Stimulated activated CD4-positive, alpha-beta T cell treated with anti-CD3 and anti-CD28 coated beads, TNF-alpha, amount 100 ng/mL, for 48 hours (primary cell): Measurements from ENCODE around the gene WDR90.

Source experiments
- DNase-seq, 3 donors: peaks; one replicate each; pipeline ENCODE4 v3.0.0-alpha.2; 2020; ENCODE audit warnings: low read depth in 3 of 3

Gene WDR90

DNA sequence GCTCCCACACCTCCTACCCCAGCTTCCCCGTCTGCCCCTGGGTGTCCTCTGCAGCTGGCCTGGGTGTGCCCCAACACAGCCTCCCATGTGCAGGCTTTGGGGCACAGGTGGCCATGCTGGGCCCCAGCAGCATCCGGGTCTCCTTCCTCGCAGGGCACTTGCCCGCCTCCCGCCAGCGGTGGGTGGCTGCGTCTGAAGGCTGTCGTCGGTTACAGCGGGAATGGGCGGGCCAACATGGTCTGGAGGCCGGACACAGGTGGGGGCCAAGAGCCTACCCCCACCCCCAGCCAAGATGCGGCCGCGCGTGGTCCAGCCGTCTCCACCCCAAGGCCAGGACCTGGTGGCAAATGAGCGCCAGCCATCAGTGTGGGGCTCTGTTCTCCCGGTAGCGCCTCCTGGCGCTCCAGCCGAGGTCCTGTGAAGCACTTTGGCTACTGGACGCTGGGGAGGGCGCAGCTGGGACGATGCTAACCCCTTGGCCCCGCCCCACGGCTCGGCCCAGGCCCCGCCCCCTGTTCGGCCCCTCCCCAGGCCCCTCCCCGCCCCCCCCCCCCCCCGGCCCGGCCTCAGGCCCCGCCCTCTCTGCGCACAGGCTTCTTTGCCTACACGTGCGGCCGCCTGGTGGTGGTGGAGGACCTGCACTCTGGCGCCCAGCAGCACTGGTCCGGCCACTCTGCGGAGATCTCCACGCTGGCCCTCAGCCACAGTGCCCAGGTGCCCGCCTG lies 11.5 kb downstream of the WDR90 start:
- DNase-seq, result peak in 1 of 3 donors; percentile 51

- DNase-seq, result no peak
These were observed 12.1 kb downstream of the WDR90 start for GRCh38 chr16:661184-661821.

DNA sequence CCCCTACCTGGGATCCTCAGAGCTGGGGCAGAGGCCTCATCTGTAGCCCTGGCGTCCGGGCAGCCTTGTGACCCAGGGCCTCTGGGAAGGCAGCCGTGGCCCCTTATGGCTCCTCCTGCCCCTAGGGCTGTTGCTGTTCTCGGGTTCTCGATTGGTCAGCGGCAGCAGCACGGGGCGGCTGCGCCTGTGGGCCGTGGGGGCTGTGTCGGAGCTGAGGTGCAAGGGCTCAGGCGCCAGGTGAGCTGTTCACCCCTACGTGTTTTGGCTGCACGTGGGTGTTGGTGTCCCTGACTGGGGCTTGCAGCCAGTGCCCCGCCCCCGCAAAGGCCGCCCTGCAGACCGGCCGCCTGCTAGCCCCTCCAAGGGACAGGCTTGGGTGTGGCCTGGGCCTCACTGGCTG lies 12.9 kb downstream of the WDR90 start:
- no peak for DNase-seq

- DNase-seq, result no peak
These were observed 13.4 kb downstream of the WDR90 start for GRCh38 chr16:662597-662996.

- no peak for DNase-seq
These were observed 17.4 kb downstream of the WDR90 start for GRCh38 chr16:666572-666971.

DNA sequence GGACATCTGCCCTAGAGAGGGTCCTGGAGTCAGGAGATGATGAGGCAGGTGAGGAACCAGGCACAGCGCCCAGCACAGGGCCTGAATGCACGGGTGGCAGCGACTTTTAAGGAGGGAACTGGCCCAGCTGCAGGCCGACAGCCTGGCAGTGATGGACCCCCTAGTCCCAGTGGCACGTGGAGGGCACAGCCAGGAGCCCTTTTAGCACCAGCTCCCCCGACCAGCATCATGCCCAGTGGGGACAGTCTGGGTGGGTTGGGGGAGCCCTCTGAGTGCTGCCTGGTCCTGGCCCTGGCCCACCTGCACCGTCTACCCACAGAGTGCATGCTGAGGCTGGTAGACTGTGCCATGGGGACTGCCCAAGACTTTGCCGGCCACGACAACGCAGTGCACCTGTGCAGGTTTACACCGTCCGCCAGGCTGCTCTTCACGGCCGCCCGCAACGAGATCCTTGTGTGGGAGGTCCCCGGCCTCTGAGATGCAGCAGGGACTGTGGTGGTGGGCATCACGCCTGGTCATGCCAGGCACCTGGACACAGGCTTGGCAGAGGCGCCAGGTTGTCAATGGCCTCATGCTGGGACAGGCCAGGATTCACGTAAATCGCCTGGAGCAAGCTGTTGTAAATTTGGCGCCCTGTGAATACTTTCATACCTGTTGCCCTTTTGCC lies 18.1 kb downstream of the WDR90 start:
- no peak for DNase-seq

- DNase-seq, result peak; percentile 87 to 95 (median 93)
These were observed 18.8 kb downstream of the WDR90 start, which contains the start of gene RHOT2 for GRCh38 chr16:667780-668518. RHOT2 (plus strand) TSS chr16:668132; CDS start chr16:668200, 68 bp downstream.

- no peak for DNase-seq
These were observed 19.5 kb downstream of the WDR90 start for GRCh38 chr16:668519-669171.

- no peak for DNase-seq
These were observed 20.5 kb downstream of the WDR90 start for GRCh38 chr16:669666-670065.

DNA sequence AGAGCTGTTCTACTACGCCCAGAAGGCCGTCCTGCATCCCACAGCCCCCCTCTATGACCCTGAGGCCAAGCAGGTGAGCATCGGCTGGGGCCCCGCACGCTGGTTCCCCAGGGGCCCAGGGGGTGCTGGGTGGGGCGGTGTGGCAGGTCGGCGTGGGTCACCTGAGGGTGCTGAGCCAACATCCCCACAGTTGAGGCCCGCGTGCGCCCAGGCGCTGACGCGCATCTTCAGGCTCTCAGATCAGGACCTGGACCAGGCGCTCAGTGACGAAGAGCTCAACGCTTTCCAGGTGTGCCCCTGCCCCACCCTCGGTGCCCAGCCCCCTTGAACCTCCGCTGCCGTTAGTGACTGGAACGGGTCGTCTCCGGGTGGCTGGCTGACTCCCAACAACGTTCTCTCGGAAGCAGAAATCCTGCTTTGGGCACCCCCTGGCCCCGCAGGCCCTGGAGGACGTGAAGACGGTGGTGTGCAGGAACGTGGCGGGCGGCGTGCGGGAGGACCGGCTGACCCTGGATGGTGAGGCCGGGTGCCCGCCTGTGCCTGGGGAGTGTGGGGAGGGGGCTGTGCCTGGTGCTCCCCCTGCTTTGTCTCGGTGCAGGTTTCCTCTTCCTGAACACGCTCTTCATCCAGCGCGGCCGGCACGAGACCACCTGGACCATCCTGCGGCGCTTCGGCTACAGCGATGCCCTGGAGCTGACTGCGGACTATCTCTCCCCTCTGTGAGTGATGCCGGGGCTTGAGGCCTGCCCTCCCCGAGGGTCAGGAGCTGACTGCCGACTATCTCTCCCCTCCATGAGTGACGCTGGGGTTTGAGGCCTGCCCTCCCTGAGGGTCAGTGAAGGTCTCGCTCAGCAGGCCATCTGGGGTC lies 21.6 kb downstream of the WDR90 start:
- DNase-seq, result no peak

DNA sequence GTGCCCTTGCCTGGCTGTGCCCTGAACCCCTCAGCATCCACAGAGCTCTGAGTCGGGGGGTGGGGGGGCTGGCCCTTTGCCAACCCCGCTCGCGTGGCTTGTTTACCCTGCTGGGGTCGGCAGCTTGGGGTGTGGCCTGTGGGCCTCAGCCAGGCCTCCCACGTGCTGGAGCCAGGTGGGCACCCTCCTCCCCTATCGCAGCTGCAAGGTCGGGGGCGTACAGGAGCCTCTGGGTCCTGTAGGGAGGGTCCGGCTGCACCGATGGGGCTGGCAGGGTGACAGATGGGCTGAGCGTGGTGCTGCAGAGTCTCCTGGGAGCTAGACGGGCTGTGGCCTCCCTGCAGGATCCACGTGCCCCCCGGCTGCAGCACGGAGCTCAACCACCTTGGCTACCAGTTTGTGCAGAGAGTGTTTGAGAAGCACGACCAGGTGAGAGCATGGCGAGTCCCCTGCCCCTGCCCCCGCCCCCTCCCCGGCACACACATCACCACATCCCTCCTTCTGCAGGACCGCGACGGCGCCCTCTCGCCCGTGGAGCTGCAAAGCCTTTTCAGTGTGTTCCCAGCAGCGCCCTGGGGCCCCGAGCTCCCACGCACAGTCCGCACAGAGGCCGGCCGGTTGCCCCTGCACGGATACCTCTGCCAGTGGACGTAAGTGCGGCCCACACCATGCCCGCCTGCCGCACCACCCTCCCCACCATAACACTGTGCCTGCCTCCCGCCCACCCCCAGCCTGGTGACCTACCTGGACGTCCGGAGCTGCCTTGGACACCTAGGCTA lies 22.4 kb downstream of the WDR90 start:
- DNase-seq, result no peak

DNA sequence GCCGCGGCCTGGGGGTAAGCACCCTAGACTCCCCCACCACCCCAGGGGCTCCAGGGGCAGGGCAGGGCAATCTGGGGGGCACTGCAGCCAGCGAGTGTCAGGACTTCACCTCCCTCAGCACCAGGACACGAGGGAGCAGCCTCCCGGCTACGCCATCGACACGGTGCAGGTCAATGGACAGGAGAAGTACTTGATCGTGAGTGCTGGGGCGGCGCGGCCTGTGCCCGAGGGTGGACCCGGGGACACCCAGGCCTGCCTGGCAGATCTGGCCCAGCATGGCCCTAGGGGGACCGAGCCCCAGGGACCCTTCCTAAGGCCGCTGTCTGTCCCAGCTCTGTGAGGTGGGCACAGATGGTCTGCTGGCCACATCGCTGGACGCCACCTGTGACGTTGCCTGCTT lies 23.2 kb downstream of the WDR90 start:
- DNase-seq, result no peak

- no peak for DNase-seq
These were observed 23.7 kb downstream of the WDR90 start for GRCh38 chr16:672851-673250.

- no peak for DNase-seq
These were observed 24.3 kb downstream of the WDR90 start for GRCh38 chr16:673399-673991.

- DNase-seq, result no peak
These were observed 25.2 kb downstream of the WDR90 start for GRCh38 chr16:674214-674881.

GRCh38 chr16:674968-675883 lies 26.1 kb downstream of the WDR90 start, which contains the start of gene RHBDL1:
RHBDL1 (plus strand) TSS chr16:675671; CDS start chr16:675791, 120 bp downstream.
- DNase-seq, result no peak

DNA sequence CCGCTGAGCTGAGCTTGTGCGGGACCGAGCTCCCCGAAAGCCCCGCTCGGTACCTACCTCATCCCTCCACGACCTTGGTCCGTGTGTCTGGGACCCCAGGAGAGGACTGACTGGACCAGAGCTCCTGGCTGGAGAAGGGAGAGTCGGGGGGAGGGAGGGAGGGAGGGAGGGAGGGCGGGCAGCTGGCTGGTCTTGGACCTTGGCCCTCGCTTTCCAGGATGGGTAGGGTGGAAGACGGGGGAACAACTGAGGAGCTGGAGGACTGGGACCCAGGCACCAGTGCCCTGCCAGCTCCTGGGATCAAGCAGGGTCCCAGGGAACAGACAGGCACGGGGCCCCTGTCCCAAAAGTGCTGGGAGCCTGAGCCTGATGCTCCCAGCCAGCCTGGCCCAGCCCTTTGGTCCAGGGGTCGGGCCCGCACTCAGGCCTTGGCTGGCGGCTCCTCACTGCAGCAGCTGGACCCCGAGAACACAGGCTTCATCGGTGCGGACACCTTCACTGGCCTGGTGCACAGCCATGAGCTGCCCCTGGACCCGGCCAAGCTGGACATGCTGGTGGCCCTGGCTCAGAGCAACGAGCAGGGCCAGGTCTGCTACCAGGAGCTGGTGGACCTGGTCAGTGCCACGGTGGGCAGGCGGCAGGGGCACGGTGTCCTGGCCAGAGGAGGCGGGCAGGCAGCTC lies 26.9 kb downstream of the WDR90 start:
- DNase-seq, result no peak
